ENCODE results near the gene TLE5.
"Not testable (repeated sequence)": the region's sequence is repeated elsewhere in the genome, so short reads cannot be mapped to it uniquely, and the experiment has no call there.

Gene TLE5

DNA sequence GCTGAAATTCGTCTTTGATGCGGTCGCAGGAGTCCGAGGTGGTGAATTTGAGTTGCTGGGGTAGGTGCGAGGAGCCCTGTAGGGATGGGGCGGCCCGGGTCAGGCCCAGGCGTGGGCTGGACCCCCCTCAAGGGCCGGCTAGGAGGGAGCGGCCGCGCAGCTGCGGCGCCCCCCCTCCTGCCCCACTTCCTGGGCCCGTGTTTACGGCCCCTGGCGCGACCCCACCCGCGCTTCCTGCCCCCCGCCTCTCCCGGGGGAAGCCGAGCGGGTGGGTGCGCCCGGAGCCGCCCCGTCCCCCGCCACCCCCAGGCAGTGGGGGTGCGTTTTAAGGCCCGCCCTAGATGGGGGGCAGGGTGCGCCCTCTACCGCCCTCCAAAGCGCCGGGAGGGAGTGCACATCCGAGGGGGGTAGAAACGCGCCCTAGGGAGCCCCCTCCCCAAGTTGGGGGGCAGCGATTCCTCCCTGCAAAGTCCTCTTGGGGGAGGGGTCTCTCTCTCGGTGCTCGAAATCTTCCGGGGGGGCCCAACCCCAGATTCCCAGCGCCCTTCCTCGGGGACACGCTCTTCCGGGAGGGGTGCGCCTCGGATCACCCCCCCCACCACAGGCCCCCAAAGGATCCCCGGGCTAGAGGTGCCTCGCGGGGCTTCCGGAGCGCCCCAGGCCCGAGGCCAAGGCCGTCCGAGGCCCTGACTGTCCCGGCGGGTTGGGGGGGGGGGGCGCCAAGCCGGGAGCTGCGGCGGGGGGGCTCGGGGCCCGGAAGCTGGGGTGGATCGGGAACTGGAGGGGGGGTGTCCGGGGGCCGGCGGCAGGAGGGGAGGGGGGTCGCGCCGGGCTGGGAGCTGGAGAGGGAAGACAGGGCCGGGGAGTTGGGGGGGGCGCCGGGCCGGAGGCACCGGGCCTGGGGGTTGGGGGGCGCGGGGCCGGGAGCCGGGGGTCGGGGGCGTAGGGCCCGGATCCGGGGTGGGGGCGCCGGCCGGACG lies 823 bp downstream of the TLE5 start:
- peak; percentile 57 for DNase-seq (ENCODE audit: low read depth)

DNA sequence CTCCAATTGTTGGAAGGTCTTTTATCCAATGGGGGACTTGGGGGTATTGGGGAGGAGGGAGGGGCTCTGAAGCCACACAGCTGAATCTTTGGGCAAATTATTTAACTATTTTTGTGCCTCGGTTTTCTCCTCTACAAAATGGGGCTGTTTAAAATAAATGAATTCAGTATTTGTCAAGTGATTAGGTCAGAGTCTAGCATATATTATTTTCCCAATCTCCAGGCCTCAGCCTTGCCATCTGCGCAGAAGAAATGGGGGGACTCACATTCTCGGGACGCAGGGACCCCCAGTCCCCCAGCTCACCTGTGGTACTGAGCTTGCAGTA lies 1.5 kb downstream of the TLE5 start:
- DNase-seq (ENCODE audit: low read depth): no peak

DNA sequence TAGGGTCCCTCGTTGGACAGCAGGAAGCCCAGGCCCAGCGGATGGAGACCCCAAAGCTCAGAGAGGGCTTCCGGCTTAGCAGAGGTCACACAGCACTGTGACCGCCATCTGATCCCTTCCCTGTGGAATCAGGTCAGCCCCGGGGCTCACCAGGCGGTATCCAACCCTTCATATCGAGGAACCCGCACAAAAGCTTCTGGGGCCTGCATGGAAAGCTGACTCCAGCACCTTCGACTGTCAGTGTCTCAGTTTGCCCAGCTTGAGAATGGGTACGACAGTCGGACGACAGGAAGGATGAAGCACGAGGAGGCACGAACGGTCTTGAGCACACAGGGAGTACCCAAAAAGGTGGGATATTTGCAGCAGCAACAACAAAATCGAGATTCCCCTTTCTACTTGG lies 2.6 kb downstream of the TLE5 start:
- DNase-seq (ENCODE audit: low read depth): no peak

DNA sequence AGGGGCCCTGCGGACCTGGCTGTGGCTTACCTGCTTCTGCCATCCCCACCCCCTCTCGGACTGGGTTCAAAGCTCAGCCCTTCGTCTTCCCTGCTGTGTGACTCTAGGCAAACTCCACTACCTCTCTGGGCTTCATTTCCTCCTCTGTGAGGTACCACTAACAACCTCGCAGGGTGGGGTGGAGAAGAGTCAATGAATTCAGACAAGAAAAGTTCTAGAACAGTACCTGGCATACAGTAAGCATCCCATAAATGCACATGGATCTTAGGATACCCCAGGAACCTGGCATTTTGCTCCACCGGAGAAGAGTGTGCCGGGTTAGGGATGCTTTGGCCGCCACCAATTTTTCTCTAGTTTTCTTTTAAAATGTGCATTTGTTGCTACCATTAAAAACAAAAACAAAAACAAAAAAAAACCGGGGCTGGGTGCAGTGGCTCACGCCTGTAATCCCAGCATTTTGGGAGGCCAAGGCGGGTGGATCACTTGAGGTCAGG lies 3.4 kb downstream of the TLE5 start:
- DNase-seq (ENCODE audit: low read depth): no peak

DNA sequence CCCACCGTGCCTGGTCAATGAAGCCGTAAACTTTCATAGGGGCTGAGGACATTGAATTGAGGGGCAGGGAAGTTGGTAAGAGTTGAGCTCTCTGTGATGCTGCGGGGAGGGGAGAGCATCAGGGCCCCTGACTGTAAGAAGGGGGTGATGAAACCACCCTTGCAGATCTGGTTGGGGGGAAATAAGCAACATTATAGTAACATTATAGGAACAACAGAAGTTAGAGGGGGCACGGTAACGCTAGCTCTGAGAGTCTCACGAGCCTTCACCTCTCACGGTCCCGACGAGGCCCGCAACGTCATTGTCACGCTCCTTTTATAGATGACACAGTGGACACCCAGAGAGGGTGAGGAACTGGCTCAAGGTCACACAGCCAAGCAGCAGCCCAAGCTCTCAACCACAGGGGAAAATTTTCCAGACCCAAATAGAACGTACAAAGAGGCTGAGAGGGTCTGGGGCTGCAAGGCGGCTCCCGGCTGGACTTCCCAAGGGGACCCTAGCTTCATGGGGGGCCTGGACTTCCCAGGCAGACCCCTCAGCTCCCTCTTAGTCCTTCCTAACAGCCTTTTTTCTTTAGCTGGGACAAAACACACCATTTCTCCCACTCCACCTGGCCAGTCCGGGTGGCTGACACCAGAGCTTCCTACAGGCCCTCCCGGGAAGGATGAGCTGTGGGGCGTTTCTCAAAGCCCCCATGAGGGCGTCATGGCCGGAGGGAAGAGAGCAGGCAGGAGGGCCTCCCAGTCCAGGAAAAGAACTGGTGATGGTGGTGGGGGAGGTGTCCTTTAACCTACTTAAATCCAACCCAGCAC lies 4.1 kb downstream of the TLE5 start:
- no peak for DNase-seq (ENCODE audit: low read depth)

DNA sequence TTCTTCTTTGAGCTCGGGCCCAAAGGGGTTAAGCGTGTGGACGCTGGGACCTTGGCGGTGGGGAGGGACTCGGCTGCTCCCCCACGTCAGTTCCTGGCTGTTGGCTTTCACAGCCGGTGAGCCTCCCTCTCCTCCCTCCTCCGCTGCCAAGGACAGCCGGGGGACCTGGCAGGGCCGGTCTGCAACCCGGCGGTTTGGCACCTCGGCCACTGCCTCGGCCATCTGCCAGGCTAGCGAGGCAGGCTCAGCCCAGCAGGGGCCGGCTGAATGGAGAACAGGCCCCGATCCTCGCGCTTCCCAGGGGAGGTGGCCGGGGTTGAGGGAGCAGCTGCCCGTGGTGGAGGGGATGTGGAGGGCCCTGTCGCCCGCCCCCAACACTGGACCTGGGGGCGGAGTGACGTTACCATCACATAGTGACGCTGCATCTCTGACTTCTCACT lies 5.0 kb downstream of the TLE5 start:
- DNase-seq (ENCODE audit: low read depth): no peak

DNA sequence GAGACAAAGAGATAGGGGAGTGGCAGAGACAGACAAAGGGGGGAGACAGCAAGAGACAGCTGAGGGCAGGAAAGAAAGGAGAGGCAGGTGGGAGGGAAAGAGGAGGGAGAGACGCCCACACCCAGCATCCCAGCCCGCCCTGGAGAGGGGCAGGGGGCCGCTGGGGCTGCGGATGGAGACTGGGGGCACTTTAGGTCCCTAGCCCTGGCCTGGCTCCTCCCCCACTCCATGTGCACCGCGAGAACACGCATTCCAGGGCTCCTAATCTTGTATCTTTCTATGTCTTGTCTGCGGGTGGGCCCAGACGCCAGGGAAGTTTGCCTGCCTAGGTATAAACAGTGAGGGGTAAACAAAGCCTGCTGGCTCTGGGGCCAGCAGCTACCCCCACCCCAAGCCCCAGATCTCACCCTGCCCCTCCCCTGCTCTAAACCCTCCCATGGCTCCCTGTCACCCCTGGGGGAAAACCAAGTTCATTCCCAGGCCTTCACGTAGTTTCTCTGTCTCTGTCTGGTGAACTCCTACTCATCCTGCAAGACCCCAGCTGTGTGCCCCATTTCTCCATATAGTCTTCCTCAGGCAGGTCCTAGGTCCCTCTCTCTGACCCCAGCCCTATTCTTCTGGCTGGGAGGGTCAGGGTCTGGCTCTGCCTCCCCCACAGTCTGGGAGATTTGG lies 5.7 kb downstream of the TLE5 start:
- DNase-seq (ENCODE audit: low read depth): no peak

DNA sequence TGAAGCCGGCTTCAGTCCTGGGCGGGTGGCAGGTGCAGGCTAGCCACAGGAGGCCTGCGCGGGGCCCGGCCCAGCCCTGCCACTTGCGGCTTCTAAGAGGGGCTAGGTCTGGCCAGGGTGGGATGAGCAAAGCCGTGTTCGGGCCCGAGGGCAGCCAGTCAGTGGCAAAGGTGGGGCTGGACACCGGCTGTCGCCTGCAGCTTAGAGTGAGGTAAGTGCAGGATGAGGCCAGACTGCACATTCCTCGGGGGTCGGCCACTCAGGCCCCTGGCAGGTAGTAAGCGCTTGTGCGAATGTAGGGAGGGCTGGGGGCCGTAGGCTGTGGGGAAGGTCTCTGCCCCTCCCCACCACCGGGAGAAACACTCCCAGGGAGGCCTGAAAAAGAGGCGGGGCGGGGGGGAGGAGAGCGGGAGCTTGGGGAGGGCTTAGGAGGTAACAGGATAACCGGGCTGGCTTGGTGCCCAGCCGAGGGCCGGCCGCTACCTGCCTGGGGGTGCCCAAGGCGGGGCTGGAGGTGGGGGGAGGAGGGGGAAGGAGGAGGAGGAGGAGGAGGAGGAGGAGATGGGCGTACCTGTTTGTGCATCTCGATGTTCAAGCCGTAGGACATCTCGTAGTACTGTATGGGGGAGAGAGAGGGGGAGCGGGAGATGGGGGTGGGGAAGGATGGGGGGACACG lies 6.4 kb downstream of the TLE5 start:
- DNase-seq (ENCODE audit: low read depth): no peak

DNA sequence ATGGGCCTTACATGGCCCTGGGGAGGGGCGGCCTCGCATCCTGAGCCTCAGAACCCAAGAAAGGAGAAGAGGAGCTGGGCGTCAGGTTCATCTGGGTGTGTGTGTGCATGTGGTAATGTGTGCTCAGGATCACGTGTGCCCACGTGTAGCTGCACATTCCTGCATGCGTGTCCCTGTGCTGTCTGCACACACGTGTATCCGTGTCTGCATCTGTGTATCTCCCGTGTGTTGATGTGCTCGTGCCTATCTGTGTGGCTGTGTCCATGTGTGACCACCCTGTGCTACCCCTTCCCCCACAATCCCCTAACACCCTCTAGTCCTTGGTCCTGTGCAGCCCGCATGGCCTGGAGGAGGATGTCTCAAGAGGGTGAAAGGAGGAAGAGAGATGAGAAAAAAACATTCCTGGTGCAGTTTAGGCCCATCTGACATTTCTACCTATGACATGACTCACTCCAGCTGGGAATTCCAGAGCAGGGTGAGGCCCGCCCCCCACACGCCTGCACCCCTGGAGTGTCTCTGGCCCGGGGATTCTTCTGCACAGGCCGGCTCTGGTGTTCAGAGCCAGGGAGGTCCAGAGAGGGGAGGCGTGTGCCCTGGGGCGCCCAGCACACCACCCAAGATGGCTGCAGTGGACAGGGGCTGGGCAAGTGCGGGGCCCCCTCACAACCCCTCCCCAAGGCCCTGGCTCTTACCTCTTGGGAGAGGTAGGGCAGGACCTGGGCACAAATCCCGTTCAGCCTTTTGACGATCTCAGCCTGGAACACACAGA lies 7.1 kb downstream of the TLE5 start:
- peak; percentile 22 for DNase-seq (ENCODE audit: low read depth)

DNA sequence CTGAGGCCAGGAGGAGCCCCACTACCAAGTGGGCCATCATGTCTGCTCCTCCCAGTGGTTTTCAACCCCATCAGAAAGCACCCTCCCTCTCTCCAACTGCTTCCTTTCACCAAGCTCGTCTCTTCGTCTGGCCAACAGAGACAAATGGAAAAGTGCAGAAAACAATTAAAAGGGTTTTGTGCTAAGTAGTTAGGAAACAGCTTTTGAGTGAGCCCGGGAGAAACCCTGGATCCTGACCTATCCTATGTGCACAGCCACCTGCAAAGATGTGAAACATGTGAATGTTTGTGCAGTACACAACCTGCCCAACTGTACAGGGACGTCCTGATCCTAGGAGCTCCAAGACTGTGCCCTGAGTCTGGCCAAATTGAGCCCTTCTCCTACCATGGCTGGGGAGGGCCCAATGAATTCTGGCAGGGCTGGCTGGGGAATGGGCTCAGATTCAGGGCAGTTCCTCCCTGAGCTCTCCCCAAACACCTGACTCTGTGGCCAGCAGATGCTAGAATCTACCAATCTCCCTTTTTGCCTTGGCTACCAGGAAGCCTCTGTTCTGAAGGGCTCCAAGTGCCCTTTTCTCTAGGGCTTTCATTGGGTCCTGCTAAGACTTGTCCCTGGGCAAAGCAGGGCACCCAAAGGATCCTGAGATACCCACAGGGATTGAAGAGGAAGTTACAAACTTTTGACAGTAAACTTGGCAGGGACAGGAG lies 7.9 kb downstream of the TLE5 start:
- DNase-seq (ENCODE audit: low read depth): no peak

DNA sequence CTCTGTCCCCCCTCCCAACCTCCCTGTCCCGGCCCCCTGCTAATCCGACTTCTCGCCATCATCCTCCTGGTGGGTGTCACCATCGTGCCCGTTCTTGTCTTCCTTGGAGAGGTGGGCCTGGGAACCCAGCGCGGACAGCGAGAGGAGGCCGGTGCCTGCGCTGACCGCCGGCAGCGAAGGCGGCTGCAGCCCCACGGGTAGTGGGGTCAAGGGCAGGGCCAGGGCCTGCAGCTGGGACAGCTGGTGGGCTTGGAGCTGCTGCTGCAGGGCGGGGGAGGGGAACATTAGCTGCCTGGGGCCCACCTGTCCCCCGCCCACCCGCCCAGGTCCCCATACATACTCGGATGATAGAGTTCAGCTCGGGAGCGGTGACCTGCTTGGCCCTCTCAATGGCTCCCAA lies 8.5 kb downstream of the TLE5 start:
- no peak for DNase-seq (ENCODE audit: low read depth)

DNA sequence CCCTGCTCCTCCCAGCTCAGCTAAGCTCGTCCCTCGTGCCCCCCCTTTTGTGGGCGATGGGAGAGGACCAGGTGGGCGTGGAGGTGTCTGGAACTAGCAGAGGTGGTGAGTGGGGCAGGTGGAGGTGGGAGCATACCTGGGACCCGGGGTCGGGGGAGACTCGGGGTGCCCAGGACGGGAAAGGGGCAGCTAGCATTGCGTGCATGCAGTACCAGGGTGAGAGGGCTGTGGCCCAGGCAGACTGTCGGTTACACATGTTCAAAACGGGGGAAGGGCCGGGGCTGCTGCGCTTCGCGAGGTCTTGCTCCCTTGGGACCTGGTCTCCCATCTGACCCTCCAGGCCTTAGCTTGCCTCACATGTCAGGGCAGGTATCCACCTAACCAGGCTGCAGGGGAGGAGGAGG lies 9.1 kb downstream of the TLE5 start:
- no peak for DNase-seq (ENCODE audit: low read depth)

DNA sequence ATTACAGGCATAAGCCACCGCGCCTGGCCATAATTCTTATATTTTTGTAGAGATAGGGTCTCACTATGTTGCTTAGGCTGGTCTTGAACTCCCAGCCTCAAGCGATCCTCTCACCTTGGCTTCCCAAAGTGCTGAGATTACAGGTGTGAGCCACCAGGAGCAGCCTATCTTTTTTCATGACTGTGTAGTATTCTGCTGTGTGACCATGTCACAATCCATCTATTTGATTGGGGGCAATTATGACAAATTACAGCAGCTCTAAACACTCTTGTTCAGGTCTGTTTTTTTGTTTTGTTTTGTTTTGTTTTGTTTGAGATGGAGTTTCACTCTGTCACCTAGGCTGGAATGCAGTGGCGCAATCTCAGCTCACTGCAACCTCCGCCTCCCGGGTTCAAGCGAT lies 12.3 kb downstream of the TLE5 start:
- not testable (repeated sequence) for DNase-seq (ENCODE audit: low read depth)

DNA sequence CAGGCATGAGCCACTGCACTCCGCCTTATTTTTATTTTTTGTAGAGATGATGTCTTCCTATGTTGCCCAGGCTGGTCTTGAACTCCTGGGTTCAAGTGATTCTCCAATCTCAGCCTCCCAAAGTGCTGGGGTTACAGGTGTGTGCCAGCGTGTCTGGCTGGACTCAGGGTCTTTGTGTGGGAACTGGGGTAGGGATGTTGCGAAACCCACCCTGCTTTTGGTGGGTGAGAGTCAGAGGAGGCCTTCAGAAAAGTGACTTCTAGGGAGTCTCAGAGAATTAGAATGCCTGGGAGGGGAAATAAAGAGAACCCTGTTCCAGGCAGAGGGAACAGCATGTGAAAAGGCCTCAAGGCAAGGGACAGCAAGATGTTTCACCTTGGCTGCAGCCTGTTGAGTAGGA lies 13.2 kb downstream of the TLE5 start:
- DNase-seq (ENCODE audit: low read depth): no peak

DNA sequence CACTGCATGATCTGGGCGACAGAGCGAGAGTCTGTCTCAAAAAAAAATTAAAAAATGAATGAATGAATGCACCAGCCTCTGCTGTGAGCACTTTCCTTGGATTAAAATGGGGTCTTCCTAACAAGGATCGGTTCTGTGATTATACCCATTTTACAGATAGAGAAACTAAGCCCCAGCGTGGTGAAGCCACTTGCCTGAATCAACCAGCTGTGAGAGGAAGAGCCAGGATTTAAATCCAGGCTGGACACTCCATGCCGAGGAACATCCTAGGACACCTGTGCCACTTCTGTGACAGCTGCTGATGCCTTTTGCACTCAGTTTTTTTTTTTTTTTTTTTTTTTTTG lies 14.1 kb downstream of the TLE5 start:
- no peak for DNase-seq (ENCODE audit: low read depth)

DNA sequence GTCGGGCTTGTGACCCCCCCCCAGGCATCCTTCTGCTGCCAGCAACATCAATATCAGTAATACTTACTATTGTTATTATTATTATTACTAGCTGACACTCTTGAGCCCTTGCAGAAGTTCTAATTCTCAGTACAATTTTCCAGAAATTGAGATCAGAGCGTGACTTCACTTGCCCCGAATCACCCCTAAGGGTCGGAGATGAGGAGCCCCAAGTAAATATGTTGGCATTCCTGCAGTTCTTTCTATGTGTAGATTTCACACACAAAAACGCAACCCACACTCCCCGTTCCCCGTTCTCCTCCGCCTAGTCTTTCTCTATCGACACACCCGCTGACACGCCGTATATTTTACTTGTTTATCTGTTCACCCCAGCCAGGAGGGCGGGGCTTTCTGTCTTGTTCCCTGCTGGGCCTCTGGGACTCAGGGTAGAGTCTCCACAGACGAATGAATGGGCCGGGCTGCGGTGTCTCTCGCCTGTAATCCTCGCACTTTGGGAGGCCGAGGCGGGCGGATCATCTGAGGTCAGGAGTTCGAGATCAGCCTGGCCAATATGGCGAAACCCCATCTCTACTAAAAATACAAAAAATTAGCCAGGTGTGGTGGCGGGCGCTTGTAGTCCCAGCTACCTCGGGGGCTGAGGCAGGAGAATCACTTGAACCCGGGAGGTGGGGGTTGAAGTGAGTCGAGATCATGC lies 14.7 kb downstream of the TLE5 start:
- peak; percentile 76 for DNase-seq (ENCODE audit: low read depth)

DNA sequence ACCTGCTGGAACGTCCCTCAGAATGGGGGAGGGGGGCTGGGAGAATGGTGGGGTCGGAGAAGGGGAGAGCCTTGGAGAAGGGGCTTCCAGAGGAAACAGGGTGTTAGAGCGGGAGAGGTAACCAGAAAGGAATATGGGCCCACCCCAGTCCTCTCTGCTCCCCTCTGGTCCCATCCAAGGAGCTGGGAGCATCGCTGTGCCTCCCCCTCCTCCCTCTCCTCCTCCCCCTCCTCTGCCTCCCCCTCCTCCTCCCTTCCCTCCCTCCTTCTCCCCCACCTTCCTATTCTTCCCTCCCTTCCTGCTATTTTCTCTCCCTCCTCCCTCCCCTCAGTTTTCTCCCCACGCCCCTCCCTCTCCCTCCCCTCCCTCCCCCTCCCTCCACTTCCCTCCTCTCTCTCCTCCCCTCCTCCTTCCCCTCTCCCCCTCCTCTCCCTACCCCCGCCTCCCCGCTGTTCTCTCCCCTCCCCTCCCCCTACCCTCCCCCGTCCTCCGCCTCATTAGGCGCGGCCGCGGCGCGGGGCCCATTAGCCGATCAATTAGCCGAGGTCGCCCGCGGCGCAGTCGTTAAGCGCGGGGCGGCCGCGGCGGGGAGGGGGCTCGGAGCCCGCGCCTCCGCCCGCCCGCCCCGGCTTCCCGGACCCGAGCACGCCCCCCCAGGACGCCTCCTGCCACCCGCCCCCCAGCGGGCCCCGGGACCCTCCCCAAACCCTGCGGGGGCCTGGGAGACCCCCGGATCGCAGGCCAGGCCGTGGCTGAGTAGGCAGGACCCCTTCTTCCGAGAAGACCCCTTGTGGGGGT lies 15.4 kb downstream of the TLE5 start:
- DNase-seq (ENCODE audit: low read depth): no peak

DNA sequence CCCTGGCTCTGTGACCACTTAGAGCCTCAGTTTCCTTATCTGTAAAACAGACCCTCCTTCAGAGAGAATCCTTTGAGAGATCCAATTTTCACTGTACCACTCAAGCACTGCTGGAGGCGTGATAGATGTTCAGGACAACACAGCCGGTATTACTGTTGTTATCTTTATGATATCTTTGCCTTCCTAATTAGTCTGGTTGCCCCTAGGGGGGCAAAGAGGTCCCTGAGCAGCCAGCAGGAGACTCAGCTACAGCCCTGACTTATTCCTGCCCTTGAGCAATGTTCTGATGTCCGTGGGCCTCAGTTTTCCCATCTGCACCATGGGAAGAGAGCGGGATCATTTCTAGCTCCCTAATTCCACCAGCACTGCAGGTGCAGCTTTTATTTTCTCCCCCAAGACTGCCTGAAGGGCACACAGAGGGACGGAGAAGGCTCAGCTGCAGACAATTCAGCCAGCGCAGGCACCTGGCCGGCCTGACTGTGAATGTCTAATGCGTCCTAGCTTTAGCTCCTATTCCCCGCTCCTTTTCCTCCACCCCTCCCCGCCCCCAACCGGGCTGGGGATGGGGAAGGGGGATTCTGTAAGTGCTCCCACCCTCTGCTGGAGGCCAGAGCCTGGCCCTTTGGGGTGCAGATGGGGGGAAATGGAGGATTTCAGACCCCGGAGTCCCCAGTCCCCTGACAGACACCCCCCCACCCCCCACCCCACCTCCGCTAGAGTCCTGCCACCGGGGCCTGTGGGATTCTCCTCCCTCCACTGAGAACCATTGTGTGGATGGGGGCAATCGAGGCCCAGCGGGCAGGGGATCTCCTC lies 16.2 kb downstream of the TLE5 start:
- no peak for DNase-seq (ENCODE audit: low read depth)

All from EH (cell line).